ENCODE measurements around the gene NHLRC4. TPM values are rescaled to one million over a fixed set of nuclear protein-coding genes. Genes with fewer than 3 reads are reported as not detected.
A peak's percentile ranks its signal among the peaks of the same experiment; 100 is the strongest.

The NHLRC4 gene
- total and polyA plus RNA-seq, 9 of the 15 experiments (the other 6 are each of a cell fraction or from before 2014, with no cell fraction given): 0.24 to 3.7 (median 1.3) TPM; not detected in 2

- peak overlapping the region; percentile 81 for H3K27ac ChIP-seq (ENCODE audit: extremely low read depth, low read depth, low read length)
- TSS peak; percentile 25 for BruUV-seq (replicated peaks)
- DNase-seq (ENCODE audit: extremely low read depth in 1 of 4, low spot score in 3 of 4) (no peak), FAIRE-seq (no peak), ATAC-seq (no peak; the same call in 2 of the 3 replicates)
- intact Hi-C loops (cut with micrococcal nuclease) (loop anchor here (5.0 kb wide), 1 partner anchor 40 kb away; the partner anchor contains the start of gene CAPN15), in situ Hi-C loops (cut with MboI) (no loop called here)
- peak overlapping the region; percentile 81 for H2AFZ ChIP-seq (ENCODE audit: low read depth, low read length)
- peaks cover 46% of the 10 kb centered on the region for H3K79me2 ChIP-seq (ENCODE audit: control insufficient read depth, insufficient read depth, low read length)
- H3K27me3 ChIP-seq (ENCODE audit: control insufficient read depth in 2 of 2, insufficient read depth in 2 of 2, low read length in 2 of 2): no peaks in the 10 kb centered on the region; a peak in 1 of 5 replicates
- WGBS (ENCODE audit: insufficient coverage, low coverage, missing lambda C conversion rate): 63% methylated on average over 24 of the region's 35 CpGs
- H3K4me1 ChIP-seq (replicated peaks in 1 of 2; ENCODE audit: control insufficient read depth in 2 of 2, insufficient read depth in 2 of 2, low read length in 2 of 2): peaks cover 40 to 89% of the 10 kb centered on the region in 2 experiments
- no peaks in the 10 kb centered on the region for H3K9me1 ChIP-seq (ENCODE audit: control insufficient read depth, insufficient read depth, low read length)
- H3K36me3 ChIP-seq (ENCODE audit: control insufficient read depth, insufficient read depth, low read length): no peaks in the 10 kb centered on the region
- H3K9ac ChIP-seq (ENCODE audit: insufficient read depth in 1 of 2, low read depth in 2 of 2, low read length in 2 of 2): peak overlapping the region; percentile 74 to 88
- peak overlapping the region; percentile 33 for H3K4me3 ChIP-seq
- H3K9me3 ChIP-seq (replicated peaks; ENCODE audit: control insufficient read depth, insufficient read depth, low read depth, low read length): no peaks in the 10 kb centered on the region
- ChIA-PET CTCF (ENCODE audit: low intra/inter-chr PET ratio) (no interaction called here), POLR2A (interaction anchor here (0.5 to 1.3 kb wide), 12 partner anchors 8 to 908 kb away, joined by 3 to 7 read pairs (median 3); partner anchors contain the start of gene METTL26)
- H4K20me1 ChIP-seq (replicated peaks; ENCODE audit: control insufficient read depth, insufficient read depth, low read length): no peaks in the 10 kb centered on the region; the same call in 1 of the 2 replicates
- peak overlapping the region; percentile 78 for H3K4me2 ChIP-seq (ENCODE audit: insufficient read depth, low read length)
- TF ChIP-seq MAFF (IDR thresholded peaks at IDR 0.05; ENCODE audit: low read length) (no peak), SNRNP70 (optimal IDR thresholded peaks at IDR 0.05; ENCODE audit: low read depth, low read length) (no peak), ZNF592 (IDR thresholded peaks at IDR 0.05) (peak; percentile 71), POLR2G (IDR thresholded peaks at IDR 0.05; ENCODE audit: low read depth, low read length) (no peak), CREB5 (CRISPR knock-in tag; IDR thresholded peaks at IDR 0.05) (no peak), NCOR1 (IDR thresholded peaks at IDR 0.05) (no peak), PKNOX1 (IDR thresholded peaks at IDR 0.05) (no peak), ESRRA (IDR thresholded peaks at IDR 0.05; ENCODE audit: borderline replicate concordance, low read depth) (no peak)
- TF ChIP-seq, protein P1, sequence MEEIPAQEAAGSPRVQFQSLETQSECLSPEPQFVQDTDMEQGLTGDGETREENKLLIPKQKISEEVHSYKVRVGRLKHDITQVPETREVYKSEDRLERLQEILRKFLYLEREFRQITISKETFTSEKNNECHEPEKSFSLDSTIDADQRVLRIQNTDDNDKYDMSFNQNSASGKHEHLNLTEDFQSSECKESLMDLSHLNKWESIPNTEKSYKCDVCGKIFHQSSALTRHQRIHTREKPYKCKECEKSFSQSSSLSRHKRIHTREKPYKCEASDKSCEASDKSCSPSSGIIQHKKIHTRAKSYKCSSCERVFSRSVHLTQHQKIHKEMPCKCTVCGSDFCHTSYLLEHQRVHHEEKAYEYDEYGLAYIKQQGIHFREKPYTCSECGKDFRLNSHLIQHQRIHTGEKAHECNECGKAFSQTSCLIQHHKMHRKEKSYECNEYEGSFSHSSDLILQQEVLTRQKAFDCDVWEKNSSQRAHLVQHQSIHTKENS (CRISPR knock-in tag; IDR thresholded peaks at IDR 0.05): no peak
- TF ChIP-seq, protein P2, sequence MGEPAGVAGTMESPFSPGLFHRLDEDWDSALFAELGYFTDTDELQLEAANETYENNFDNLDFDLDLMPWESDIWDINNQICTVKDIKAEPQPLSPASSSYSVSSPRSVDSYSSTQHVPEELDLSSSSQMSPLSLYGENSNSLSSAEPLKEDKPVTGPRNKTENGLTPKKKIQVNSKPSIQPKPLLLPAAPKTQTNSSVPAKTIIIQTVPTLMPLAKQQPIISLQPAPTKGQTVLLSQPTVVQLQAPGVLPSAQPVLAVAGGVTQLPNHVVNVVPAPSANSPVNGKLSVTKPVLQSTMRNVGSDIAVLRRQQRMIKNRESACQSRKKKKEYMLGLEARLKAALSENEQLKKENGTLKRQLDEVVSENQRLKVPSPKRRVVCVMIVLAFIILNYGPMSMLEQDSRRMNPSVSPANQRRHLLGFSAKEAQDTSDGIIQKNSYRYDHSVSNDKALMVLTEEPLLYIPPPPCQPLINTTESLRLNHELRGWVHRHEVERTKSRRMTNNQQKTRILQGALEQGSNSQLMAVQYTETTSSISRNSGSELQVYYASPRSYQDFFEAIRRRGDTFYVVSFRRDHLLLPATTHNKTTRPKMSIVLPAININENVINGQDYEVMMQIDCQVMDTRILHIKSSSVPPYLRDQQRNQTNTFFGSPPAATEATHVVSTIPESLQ (CRISPR knock-in tag; IDR thresholded peaks at IDR 0.05): no peak
Observed at GRCh38 chr16:567373-568256, 810 bp downstream of the NHLRC4 start.
